PC-9 (cell line): ENCODE results near the gene UBE2O. TPM values are rescaled to one million over a fixed set of nuclear protein-coding genes. Genes with fewer than 3 reads are reported as not detected.

Experiments
- BruUV-seq: library from RNA; stranded (reverse); fragments of 400-500 nt; replicated peaks from 2 replicates; lab custom pipeline; 2021; lab: Mats Ljungman, UMichigan
- CTCF ChIA-PET: fragments of 300-600 bp; sonication (Branson Sonifier 250); formaldehyde crosslinking; loops from one replicate; lab custom pipeline; 2022; ENCODE audit warnings: antibody characterized with exemption; lab: Charles Lee
- POLR2A ChIA-PET: fragments of 300-600 bp; sonication (Branson Sonifier 250); formaldehyde crosslinking; loops from one replicate; lab custom pipeline; 2022; ENCODE audit warnings: antibody characterized with exemption; ENCODE audit not compliant: unreplicated experiment; lab: Charles Lee
- DNase-seq, 2 experiments: peaks; one replicate each; pipeline versions ENCODE4 v3.0.0 to v3.0.0-alpha.2; 2015 to 2022; ENCODE audit warnings: mixed read lengths in 1 of 2
- H2AFZ ChIP-seq: fragments of 200-600 bp; sonication (generic); 2 replicates; pipeline ENCODE4 v1.8.1; 2017; ENCODE audit warnings: antibody characterized with exemption
- H3F3A ChIP-seq: fragments of 200-600 bp; sonication (generic); 2 replicates; pipeline ENCODE4 v1.8.1; 2017; ENCODE audit warnings: antibody characterized with exemption, mild to moderate bottlenecking, low read depth; ENCODE audit not compliant: insufficient read depth
- H3K27ac ChIP-seq: fragments of 200-600 bp; sonication (generic); 2 replicates; pipeline ENCODE4 v1.6.1; 2016; ENCODE audit warnings: mixed run types
- H3K27me3 ChIP-seq: fragments of 200-600 bp; sonication (generic); 2 replicates; pipeline ENCODE4 v1.6.1; 2016; ENCODE audit warnings: low read depth, mixed run types; ENCODE audit not compliant: insufficient read depth
- H3K36me3 ChIP-seq: fragments of 200-600 bp; sonication (generic); 2 replicates; pipeline ENCODE4 v1.6.1; 2016; ENCODE audit warnings: low read depth, mixed run types
- H3K4me1 ChIP-seq: fragments of 200-600 bp; sonication (generic); replicated peaks from 2 replicates; pipeline ENCODE4 v1.6.1; 2016; ENCODE audit warnings: mixed run types; ENCODE audit not compliant: insufficient read depth
- H3K4me2 ChIP-seq: fragments of 200-600 bp; sonication (generic); 2 replicates; pipeline ENCODE4 v1.6.1; 2017; ENCODE audit warnings: mixed run types
- H3K4me3 ChIP-seq: fragments of 200-600 bp; sonication (generic); 2 replicates; pipeline ENCODE4 v1.6.1; 2016; ENCODE audit warnings: mixed run types
- H3K79me2 ChIP-seq: fragments of 200-600 bp; sonication (generic); 2 replicates; pipeline ENCODE4 v1.6.1; 2017; ENCODE audit warnings: low read depth, mixed run types
- H3K9me2 ChIP-seq: fragments of 200-600 bp; sonication (generic); 2 replicates; pipeline ENCODE4 v1.8.1; 2017; ENCODE audit warnings: mild to moderate bottlenecking; ENCODE audit not compliant: insufficient read depth
- H3K9me3 ChIP-seq: fragments of 200-600 bp; sonication (generic); 2 replicates; pipeline ENCODE4 v1.8.1; 2016; ENCODE audit warnings: low read depth; ENCODE audit not compliant: insufficient read depth
- H4K20me1 ChIP-seq: fragments of 200-600 bp; sonication (generic); 2 replicates; pipeline ENCODE4 v1.8.1; 2017; ENCODE audit not compliant: insufficient read depth
- EZH2 ChIP-seq: fragments of 200-600 bp; sonication (generic); IDR thresholded peaks from 2 replicates; pipeline ENCODE4 v1.8.0; 2017; ENCODE audit warnings: antibody characterized with exemption, low read depth
- intact Hi-C: fragments of 100-400 bp; cut with micrococcal nuclease; formaldehyde crosslinking; loops from one replicate; pipeline ENCODE4 v1.10.0; 2022; ENCODE audit not compliant: unreplicated experiment
- total RNA-seq: library from RNA; stranded (reverse); gene quantifications from 2 replicates; pipeline ENCODE4 v1.2.3, GENCODE V29; 2021
- TF ChIP-seq, protein P1 (sequence below): fragments of 200-600 bp; sonication (generic); conservative IDR thresholded peaks from 2 replicates; pipeline ENCODE4 v1.6.1; 2017; ENCODE audit warnings: mixed run types, antibody characterized with exemption, mild to moderate bottlenecking, moderate library complexity

UBE2O gene
- total RNA-seq, 1 experiment from 2014 or later = 28.0 TPM

DNA sequence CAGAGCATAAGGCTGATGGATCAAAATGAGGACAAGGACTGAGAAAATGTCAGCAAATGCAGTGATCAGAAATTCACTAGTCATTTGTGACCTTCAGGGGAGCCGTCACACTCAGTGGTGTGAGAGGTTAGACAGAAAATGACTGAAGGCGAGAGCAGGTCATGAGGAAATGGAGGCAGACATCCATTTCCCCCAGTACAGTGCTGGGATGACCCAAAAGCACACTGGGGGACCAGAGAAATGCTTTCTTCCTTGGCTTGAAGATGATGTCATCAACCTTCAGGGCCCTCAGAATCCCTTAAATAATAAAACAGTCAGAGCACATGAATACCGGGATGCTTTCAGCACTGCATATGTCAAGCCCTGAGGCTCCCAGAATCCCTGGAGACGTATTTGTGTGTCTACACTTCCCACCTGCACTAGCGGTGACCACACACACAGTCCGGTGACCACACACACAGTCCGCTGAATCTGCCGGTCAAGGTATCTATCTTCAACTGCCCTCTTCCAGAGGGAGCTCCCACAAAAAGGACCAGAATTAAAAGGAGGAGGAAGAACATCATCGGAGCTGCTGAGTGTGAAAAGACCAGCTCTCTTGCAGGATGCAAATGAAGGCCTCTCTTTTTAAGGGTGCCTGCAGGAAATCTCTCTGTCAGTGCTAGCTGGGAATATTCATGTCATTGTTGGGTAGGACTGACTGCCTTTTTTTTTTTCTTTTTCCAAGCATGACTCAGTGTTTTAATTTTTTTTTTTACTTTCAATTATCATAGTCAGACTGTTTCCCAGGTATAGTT lies 8.2 kb downstream of the UBE2O start:
- no TSS peak for BruUV-seq
- POLR2A ChIA-PET = no interaction called here

GRCh38 chr17:76442341-76443338 lies 10.3 kb downstream of the UBE2O start:
- POLR2A ChIA-PET = no interaction called here
- no peaks in the 10 kb centered on the region for H3K9me3 ChIP-seq
- peaks cover 85% of the 10 kb centered on the region for H3K79me2 ChIP-seq
- H3K4me3 ChIP-seq = no peak overlapping the region
- no peaks in the 10 kb centered on the region for H4K20me1 ChIP-seq
- no peak overlapping the region for H3K27ac ChIP-seq
- H3F3A ChIP-seq = peaks cover 26% of the 10 kb centered on the region
- CTCF ChIA-PET = no interaction called here
- no peaks in the 10 kb centered on the region for H3K27me3 ChIP-seq
- H3K36me3 ChIP-seq = no peaks in the 10 kb centered on the region
- peaks cover 29% of the 10 kb centered on the region for H3K4me1 ChIP-seq
- H3K9me2 ChIP-seq = no peaks in the 10 kb centered on the region
- TF ChIP-seq, protein P1, sequence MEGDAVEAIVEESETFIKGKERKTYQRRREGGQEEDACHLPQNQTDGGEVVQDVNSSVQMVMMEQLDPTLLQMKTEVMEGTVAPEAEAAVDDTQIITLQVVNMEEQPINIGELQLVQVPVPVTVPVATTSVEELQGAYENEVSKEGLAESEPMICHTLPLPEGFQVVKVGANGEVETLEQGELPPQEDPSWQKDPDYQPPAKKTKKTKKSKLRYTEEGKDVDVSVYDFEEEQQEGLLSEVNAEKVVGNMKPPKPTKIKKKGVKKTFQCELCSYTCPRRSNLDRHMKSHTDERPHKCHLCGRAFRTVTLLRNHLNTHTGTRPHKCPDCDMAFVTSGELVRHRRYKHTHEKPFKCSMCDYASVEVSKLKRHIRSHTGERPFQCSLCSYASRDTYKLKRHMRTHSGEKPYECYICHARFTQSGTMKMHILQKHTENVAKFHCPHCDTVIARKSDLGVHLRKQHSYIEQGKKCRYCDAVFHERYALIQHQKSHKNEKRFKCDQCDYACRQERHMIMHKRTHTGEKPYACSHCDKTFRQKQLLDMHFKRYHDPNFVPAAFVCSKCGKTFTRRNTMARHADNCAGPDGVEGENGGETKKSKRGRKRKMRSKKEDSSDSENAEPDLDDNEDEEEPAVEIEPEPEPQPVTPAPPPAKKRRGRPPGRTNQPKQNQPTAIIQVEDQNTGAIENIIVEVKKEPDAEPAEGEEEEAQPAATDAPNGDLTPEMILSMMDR = no peak
- TF ChIP-seq EZH2 = no peak
- no peak overlapping the region for H2AFZ ChIP-seq
- no peak for DNase-seq
- BruUV-seq = no TSS peak
- no peak overlapping the region for H3K4me2 ChIP-seq
- intact Hi-C loops = no loop called here

More for the DNA sequence above, 8.2 kb downstream of the UBE2O start:
- H3K27ac ChIP-seq = peak overlapping the region; percentile 98
- H3K36me3 ChIP-seq = no peaks in the 10 kb centered on the region
- peaks cover 12% of the 10 kb centered on the region; the same call in 1 of the 2 replicates for H4K20me1 ChIP-seq
- TF ChIP-seq, protein P1 = no peak
- TF ChIP-seq EZH2 = no peak
- H3K4me2 ChIP-seq = peak overlapping the region; percentile 90
- H3K79me2 ChIP-seq = peaks cover 89% of the 10 kb centered on the region
- H3K9me3 ChIP-seq = no peaks in the 10 kb centered on the region
- H3K9me2 ChIP-seq = no peaks in the 10 kb centered on the region
- CTCF ChIA-PET = interaction anchor here (0.5 to 1.2 kb wide), 2 partner anchors 14 to 73 kb away, joined by 10 to 15 read pairs; no protein-coding TSS in a partner anchor
- no peak for DNase-seq
- H3K4me3 ChIP-seq = no peak overlapping the region
- intact Hi-C loops = loop anchor here (1.0 kb wide), 1 partner anchor 45 kb away; no protein-coding TSS in a partner anchor
- H2AFZ ChIP-seq = no peak overlapping the region
- H3F3A ChIP-seq = peaks cover 35% of the 10 kb centered on the region
- no peaks in the 10 kb centered on the region for H3K27me3 ChIP-seq
- H3K4me1 ChIP-seq = peaks cover 44% of the 10 kb centered on the region

- ChIA-PET CTCF (no interaction called here), POLR2A (no interaction called here)
- H3K27me3 ChIP-seq = no peaks in the 10 kb centered on the region
- BruUV-seq = no TSS peak
- no peak for DNase-seq
- TF ChIP-seq, protein P1 = no peak
- H3K79me2 ChIP-seq = peaks cover 84% of the 10 kb centered on the region
- intact Hi-C loops = no loop called here
- no peak overlapping the region for H3K4me3 ChIP-seq
- no peaks in the 10 kb centered on the region for H3K9me2 ChIP-seq
- H3K9me3 ChIP-seq = no peaks in the 10 kb centered on the region
- H3K27ac ChIP-seq = no peak overlapping the region
- H4K20me1 ChIP-seq = no peaks in the 10 kb centered on the region; the same call in 1 of the 2 replicates
- no peak overlapping the region for H2AFZ ChIP-seq
- H3F3A ChIP-seq = peaks cover 21% of the 10 kb centered on the region
- peaks cover 23% of the 10 kb centered on the region for H3K4me1 ChIP-seq
- no peaks in the 10 kb centered on the region for H3K36me3 ChIP-seq
- H3K4me2 ChIP-seq = no peak overlapping the region
These were observed 11.1 kb downstream of the UBE2O start for GRCh38 chr17:76441686-76442340.
